ENCODE data around the gene PGC.
"Not testable (repeated sequence)": the region's sequence is repeated elsewhere in the genome, so short reads cannot be mapped to it uniquely, and the experiment has no call there.

PGC gene

GRCh38 chr6:41778895-41779294 lies 31.7 kb upstream of the PGC start:
- in situ Hi-C loops (cut with HindIII; ENCODE audit: low sequenced_read_pairs), result loop anchor here (25.0 kb wide), 2 partner anchors 158 to 258 kb away; partner anchors contain the start of gene CCND3

- in situ Hi-C loops (cut with HindIII; ENCODE audit: low sequenced_read_pairs), result loop anchor here (25.0 kb wide), 2 partner anchors 160 to 260 kb away; partner anchors contain the start of gene CCND3
These were observed 30.5 kb upstream of the PGC start for GRCh38 chr6:41777551-41778285.

- in situ Hi-C loops (cut with HindIII; ENCODE audit: low sequenced_read_pairs), result loop anchor here (25.0 kb wide), 2 partner anchors 162 to 262 kb away; partner anchors contain the start of gene CCND3
These were observed 28.2 kb upstream of the PGC start for GRCh38 chr6:41775293-41775882.

GRCh38 chr6:41774841-41775240 lies 27.6 kb upstream of the PGC start:
- in situ Hi-C loops (cut with HindIII; ENCODE audit: low sequenced_read_pairs), result loop anchor here (25.0 kb wide), 2 partner anchors 162 to 262 kb away; partner anchors contain the start of gene CCND3

- in situ Hi-C loops (cut with HindIII; ENCODE audit: low sequenced_read_pairs), result no loop called here
These were observed 24.1 kb upstream of the PGC start for GRCh38 chr6:41771058-41771983.

GRCh38 chr6:41770381-41771057 lies 23.3 kb upstream of the PGC start:
- in situ Hi-C loops (cut with HindIII; ENCODE audit: low sequenced_read_pairs), result no loop called here

GRCh38 chr6:41769376-41769775 lies 22.2 kb upstream of the PGC start:
- in situ Hi-C loops (cut with HindIII; ENCODE audit: low sequenced_read_pairs), result no loop called here

GRCh38 chr6:41768545-41769308 lies 21.5 kb upstream of the PGC start:
- in situ Hi-C loops (cut with HindIII; ENCODE audit: low sequenced_read_pairs), result no loop called here

- in situ Hi-C loops (cut with HindIII; ENCODE audit: low sequenced_read_pairs), result no loop called here
These were observed 20.1 kb upstream of the PGC start for GRCh38 chr6:41767112-41767833.

GRCh38 chr6:41766043-41766664 lies 19.0 kb upstream of the PGC start:
- in situ Hi-C loops (cut with HindIII; ENCODE audit: low sequenced_read_pairs), result not testable (repeated sequence)

GRCh38 chr6:41763470-41763869 lies 16.3 kb upstream of the PGC start:
- in situ Hi-C loops (cut with HindIII; ENCODE audit: low sequenced_read_pairs), result no loop called here

- in situ Hi-C loops (cut with HindIII; ENCODE audit: low sequenced_read_pairs), result loop anchor here (10.0 kb wide), 1 partner anchor 65 kb away; no protein-coding TSS in a partner anchor
These were observed 12.8 kb upstream of the PGC start for GRCh38 chr6:41759905-41760579.

GRCh38 chr6:41759106-41759904 lies 12.1 kb upstream of the PGC start:
- in situ Hi-C loops (cut with HindIII; ENCODE audit: low sequenced_read_pairs), result loop anchor here (10.0 kb wide), 1 partner anchor 65 kb away; no protein-coding TSS in a partner anchor

GRCh38 chr6:41758641-41759035 lies 11.4 kb upstream of the PGC start:
- in situ Hi-C loops (cut with HindIII; ENCODE audit: low sequenced_read_pairs), result loop anchor here (10.0 kb wide), 1 partner anchor 64 kb away; no protein-coding TSS in a partner anchor

GRCh38 chr6:41757931-41758640 lies 10.9 kb upstream of the PGC start:
- in situ Hi-C loops (cut with HindIII; ENCODE audit: low sequenced_read_pairs), result loop anchor here (10.0 kb wide), 1 partner anchor 63 kb away; no protein-coding TSS in a partner anchor

GRCh38 chr6:41757271-41757670 lies 10.1 kb upstream of the PGC start:
- in situ Hi-C loops (cut with HindIII; ENCODE audit: low sequenced_read_pairs), result loop anchor here (10.0 kb wide), 1 partner anchor 62 kb away; no protein-coding TSS in a partner anchor
